ENCODE results near the gene LPIN1.

DNA sequence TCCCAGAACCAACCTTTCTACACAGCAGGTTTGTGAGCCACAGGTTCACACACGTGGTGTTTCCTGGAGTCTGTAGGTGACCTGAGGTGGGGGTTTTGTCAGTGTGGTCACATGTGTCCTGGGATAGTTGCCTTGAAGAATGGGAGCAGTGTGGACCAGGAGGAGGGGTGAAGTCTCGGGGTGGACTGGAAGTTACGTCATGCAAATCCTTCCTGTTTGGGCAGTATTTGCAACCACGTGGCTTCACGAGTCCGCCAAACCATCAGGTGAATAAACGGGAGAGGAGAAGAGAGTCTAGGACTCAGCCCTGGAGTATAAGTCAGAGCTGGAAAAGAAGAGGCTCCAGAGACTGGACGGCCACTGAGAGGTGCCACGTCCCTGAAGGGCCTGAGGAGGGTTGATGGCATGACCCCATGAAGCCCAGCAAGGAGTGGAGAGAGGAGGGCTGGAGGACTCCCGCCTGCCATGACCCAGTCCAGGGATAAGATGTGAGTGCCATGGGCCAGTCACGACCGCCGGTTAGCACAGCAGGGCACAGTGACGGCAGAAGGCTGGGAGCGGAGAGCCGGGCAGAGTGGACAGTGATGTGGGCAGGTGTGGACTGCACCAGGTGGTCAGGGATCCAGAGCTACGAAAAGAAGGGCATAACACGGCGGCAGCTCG is 16.5 kb downstream of the LPIN1 start:
- TF ChIP-seq CTCF (IDR thresholded peaks at IDR 0.05) (no peak), POLR2A (IDR thresholded peaks at IDR 0.05; ENCODE audit: low read depth) (no peak), POLR2AphosphoS5 (IDR thresholded peaks at IDR 0.05) (no peak)

Measured in esophagus muscularis mucosa (tissue), 3 donors.